ENCODE measurements around the gene PDE8B. TPM values are rescaled to one million over a fixed set of nuclear protein-coding genes. Genes with fewer than 3 reads are reported as not detected.

Gene PDE8B
- total RNA-seq, 1 experiment from 2014 or later: 1.8 TPM

- H3K36me3 ChIP-seq (ENCODE audit: low read depth): no peaks in the 10 kb centered on the region
- peak in 1 of 2 experiments; percentile 7 for DNase-seq
- no peaks in the 10 kb centered on the region for H3K9me2 ChIP-seq (ENCODE audit: insufficient read depth)
- H3K27ac ChIP-seq: no peak overlapping the region
- no peaks in the 10 kb centered on the region for H3F3A ChIP-seq (ENCODE audit: insufficient read depth, low read depth)
- TF ChIP-seq, protein P1, sequence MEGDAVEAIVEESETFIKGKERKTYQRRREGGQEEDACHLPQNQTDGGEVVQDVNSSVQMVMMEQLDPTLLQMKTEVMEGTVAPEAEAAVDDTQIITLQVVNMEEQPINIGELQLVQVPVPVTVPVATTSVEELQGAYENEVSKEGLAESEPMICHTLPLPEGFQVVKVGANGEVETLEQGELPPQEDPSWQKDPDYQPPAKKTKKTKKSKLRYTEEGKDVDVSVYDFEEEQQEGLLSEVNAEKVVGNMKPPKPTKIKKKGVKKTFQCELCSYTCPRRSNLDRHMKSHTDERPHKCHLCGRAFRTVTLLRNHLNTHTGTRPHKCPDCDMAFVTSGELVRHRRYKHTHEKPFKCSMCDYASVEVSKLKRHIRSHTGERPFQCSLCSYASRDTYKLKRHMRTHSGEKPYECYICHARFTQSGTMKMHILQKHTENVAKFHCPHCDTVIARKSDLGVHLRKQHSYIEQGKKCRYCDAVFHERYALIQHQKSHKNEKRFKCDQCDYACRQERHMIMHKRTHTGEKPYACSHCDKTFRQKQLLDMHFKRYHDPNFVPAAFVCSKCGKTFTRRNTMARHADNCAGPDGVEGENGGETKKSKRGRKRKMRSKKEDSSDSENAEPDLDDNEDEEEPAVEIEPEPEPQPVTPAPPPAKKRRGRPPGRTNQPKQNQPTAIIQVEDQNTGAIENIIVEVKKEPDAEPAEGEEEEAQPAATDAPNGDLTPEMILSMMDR (conservative IDR thresholded peaks at IDR 0.05): no peak
- no peak for TF ChIP-seq EZH2 (IDR thresholded peaks at IDR 0.05; ENCODE audit: low read depth)
- H3K79me2 ChIP-seq (ENCODE audit: low read depth): no peaks in the 10 kb centered on the region
- no peak overlapping the region for H3K4me2 ChIP-seq
- no peaks in the 10 kb centered on the region for H3K9me3 ChIP-seq (ENCODE audit: insufficient read depth, low read depth)
- H3K4me1 ChIP-seq (replicated peaks; ENCODE audit: insufficient read depth): no peaks in the 10 kb centered on the region
- ChIA-PET POLR2A (ENCODE audit: unreplicated experiment) (no interaction called here), CTCF (no interaction called here)
- intact Hi-C loops (cut with micrococcal nuclease; ENCODE audit: unreplicated experiment): no loop called here
- H4K20me1 ChIP-seq (ENCODE audit: insufficient read depth): no peaks in the 10 kb centered on the region
- BruUV-seq (replicated peaks): no TSS peak
- H3K4me3 ChIP-seq: no peak overlapping the region
- peaks cover 23% of the 10 kb centered on the region; the same call in 1 of the 2 replicates for H3K27me3 ChIP-seq (ENCODE audit: insufficient read depth, low read depth)
- H2AFZ ChIP-seq: no peak overlapping the region
Measured at GRCh38 chr5:77177576-77177975, 32.9 kb upstream of the PDE8B start.

DNA sequence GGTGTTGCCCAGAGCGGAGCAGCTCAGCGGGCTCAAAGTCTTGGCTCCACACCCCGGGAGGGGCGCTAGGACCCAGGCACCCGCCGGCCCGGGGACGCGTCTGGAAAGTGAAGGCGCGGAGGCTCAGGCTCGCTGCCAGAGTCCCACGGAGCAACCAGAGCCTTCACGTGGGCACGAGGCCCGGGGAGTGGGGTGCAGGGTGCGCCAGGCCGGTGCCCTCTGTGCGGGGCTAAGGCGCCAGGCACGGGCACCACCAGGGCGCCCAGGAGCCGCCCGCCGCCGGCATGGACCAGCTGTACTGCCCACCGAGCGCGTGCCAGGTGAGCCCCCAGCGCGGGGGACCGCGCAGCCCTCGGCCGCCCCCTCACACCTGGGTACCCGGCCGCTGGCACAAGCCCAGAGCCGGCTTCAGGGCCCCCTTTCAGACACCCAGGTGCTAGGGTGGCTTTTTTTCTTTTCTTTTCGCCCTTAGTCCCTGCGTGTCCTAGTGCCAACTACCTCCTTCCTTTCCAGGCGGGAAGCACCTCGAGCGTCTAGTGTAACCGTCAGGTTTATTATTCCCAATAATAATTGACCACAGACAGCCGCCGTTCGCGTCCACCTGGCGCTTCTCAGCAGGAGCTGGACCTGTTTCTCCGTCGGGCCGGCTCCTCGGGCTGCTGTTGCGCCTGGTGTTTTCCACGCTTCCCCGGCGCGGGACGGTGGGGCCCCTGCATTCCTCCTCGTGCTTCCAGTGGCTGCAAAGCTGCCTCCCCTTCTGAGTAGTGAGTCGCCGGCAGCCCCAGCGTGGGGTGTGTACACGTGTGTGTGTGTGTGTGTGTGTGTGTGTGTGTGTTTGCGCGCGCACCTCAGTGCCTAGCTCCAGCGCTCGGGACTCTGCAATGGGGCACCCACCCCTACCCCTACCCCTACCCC lies 30.1 kb upstream of the PDE8B start:
- Histone ChIP-seq H3K27ac (no peak overlapping the region), H3K4me3 (peak overlapping the region; percentile 44; the same call in 1 of the 2 replicates), H3K4me2 (peak overlapping the region; percentile 61), H3K36me3 (ENCODE audit: low read depth) (no peaks in the 10 kb centered on the region), H2AFZ (no peak overlapping the region), H3K9me3 (ENCODE audit: insufficient read depth, low read depth) (no peaks in the 10 kb centered on the region), H3K27me3 (ENCODE audit: insufficient read depth, low read depth) (peaks cover 23% of the 10 kb centered on the region; the same call in 1 of the 2 replicates), H3K4me1 (replicated peaks; ENCODE audit: insufficient read depth) (no peaks in the 10 kb centered on the region), H4K20me1 (ENCODE audit: insufficient read depth) (no peaks in the 10 kb centered on the region), H3K79me2 (ENCODE audit: low read depth) (no peaks in the 10 kb centered on the region), H3F3A (ENCODE audit: insufficient read depth, low read depth) (no peaks in the 10 kb centered on the region), H3K9me2 (ENCODE audit: insufficient read depth) (no peaks in the 10 kb centered on the region)
- peak in 1 of 2 experiments; percentile 23 for DNase-seq
- CTCF ChIA-PET: interaction anchor here (0.5 kb wide), 1 partner anchor 61 kb away, joined by 3 read pairs; no protein-coding TSS in a partner anchor
- intact Hi-C loops (cut with micrococcal nuclease; ENCODE audit: unreplicated experiment): no loop called here
- 0 out of 2 replicates have a peak, but pooled peaks have one; percentile 26 for TF ChIP-seq EZH2 (IDR thresholded peaks at IDR 0.05; ENCODE audit: low read depth)
- TF ChIP-seq, protein P1 (conservative IDR thresholded peaks at IDR 0.05): no peak
- POLR2A ChIA-PET (ENCODE audit: unreplicated experiment): no interaction called here
- no TSS peak for BruUV-seq (replicated peaks)

DNA sequence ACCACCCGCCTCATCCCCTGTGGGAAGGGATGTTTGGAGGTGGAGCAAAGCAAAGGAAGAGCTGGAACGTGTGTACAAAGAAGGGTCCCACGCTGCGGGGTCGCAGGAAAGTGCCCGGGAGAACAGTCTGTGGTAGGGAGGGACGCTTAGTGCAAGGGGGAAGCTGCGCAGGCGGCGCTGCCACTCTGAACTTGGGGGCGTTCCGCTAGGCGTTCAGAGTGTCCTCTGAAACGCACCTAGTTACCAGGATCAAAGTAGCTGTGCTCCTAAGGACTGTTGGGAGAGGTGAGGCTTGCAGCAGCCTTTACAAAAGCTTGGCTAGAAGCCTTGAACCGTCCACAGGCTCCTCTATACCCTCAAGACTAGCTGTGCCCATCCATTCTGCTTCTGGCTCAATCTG lies 29.3 kb upstream of the PDE8B start:
- H4K20me1 ChIP-seq (ENCODE audit: insufficient read depth): no peaks in the 10 kb centered on the region
- no peak overlapping the region for H2AFZ ChIP-seq
- H3K9me2 ChIP-seq (ENCODE audit: insufficient read depth): no peaks in the 10 kb centered on the region
- H3K9me3 ChIP-seq (ENCODE audit: insufficient read depth, low read depth): no peaks in the 10 kb centered on the region
- BruUV-seq (replicated peaks): no TSS peak
- H3K4me3 ChIP-seq: no peak overlapping the region
- H3K27me3 ChIP-seq (ENCODE audit: insufficient read depth, low read depth): peaks cover 23% of the 10 kb centered on the region; the same call in 1 of the 2 replicates
- POLR2A ChIA-PET (ENCODE audit: unreplicated experiment): no interaction called here
- no peaks in the 10 kb centered on the region for H3K79me2 ChIP-seq (ENCODE audit: low read depth)
- intact Hi-C loops (cut with micrococcal nuclease; ENCODE audit: unreplicated experiment): no loop called here
- no peaks in the 10 kb centered on the region for H3F3A ChIP-seq (ENCODE audit: insufficient read depth, low read depth)
- H3K27ac ChIP-seq: no peak overlapping the region
- H3K4me1 ChIP-seq (replicated peaks; ENCODE audit: insufficient read depth): no peaks in the 10 kb centered on the region
- TF ChIP-seq, protein P1 (conservative IDR thresholded peaks at IDR 0.05): no peak
- H3K36me3 ChIP-seq (ENCODE audit: low read depth): no peaks in the 10 kb centered on the region
- no peak overlapping the region for H3K4me2 ChIP-seq
- no peak for DNase-seq
- CTCF ChIA-PET: interaction anchor here (0.5 kb wide), 1 partner anchor 62 kb away, joined by 3 read pairs; no protein-coding TSS in a partner anchor
